ENCODE data around the gene CENPA. TPM values are rescaled to one million over a fixed set of nuclear protein-coding genes. Genes with fewer than 3 reads are reported as not detected.

Gene CENPA
- total and polyA plus RNA-seq, 2 of the 13 experiments (the other 11 are each of a cell fraction or from before 2014, with no cell fraction given) = 28.5 to 38.5 TPM

DNA sequence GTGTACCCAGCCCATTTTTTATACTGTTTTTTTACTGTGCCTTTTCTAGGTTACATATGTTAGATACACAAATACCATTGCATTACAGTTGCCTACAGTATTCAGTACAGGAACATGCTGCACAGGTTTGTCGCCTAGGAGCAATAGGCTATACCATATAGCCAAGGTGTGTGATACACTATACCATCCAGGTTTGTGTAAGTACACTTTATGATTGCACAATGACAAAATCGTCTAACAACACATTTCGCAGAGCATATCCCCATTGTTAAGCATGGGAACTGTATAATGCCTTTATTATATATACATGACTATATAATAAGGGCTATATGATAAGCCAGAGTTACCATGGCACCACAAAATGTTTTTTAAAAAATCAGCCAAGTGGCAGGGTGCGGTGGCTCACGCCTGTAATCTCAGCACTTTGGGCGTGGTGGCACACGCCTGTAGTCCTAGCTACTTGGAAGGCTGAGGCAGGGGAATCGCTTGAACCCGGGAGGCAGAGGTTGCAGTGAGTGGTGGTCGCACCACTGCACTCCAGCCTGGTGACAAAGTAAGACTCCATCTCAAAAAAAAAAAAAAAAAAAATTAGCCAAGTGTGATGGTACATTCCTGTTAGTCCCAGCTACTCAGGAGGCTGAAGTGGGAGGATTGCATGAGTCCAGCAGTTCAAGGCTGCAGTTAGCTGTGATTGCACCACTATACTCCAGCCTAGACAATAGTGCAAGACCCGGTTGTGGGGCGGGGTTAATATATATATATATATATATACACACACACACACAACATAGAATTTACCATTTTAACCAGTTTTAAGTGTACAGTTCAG, 2.8 kb upstream of the CENPA start (continued):
- TF ChIP-seq REPIN1 (CRISPR knock-in tag; IDR thresholded peaks at IDR 0.05; ENCODE audit: borderline replicate concordance, low read depth) (no peak), CEBPG (CRISPR knock-in tag; IDR thresholded peaks at IDR 0.05) (peak; percentile 51), JUN (CRISPR knock-in tag; IDR thresholded peaks at IDR 0.05) (no peak), ZBTB1 (CRISPR knock-in tag; IDR thresholded peaks at IDR 0.05; ENCODE audit: borderline replicate concordance) (no peak), ZNF441 (CRISPR knock-in tag; IDR thresholded peaks at IDR 0.05; ENCODE audit: borderline replicate concordance) (no peak), ZNF841 (CRISPR knock-in tag; IDR thresholded peaks at IDR 0.05; ENCODE audit: borderline replicate concordance) (no peak), NFYB (CRISPR knock-in tag; IDR thresholded peaks at IDR 0.05) (0 out of 2 replicates have a peak, but pooled peaks have one; percentile 2), MAF1 (CRISPR knock-in tag; IDR thresholded peaks at IDR 0.05; ENCODE audit: borderline replicate concordance) (no peak), GFI1 (CRISPR knock-in tag; IDR thresholded peaks at IDR 0.05; ENCODE audit: borderline replicate concordance) (0 out of 2 replicates have a peak, but pooled peaks have one; percentile 52), PHF5A (CRISPR knock-in tag; IDR thresholded peaks at IDR 0.05; ENCODE audit: low read depth, unreplicated experiment) (no peak), ZFP1 (CRISPR knock-in tag; IDR thresholded peaks at IDR 0.05) (no peak), MAFG (CRISPR knock-in tag; IDR thresholded peaks at IDR 0.05) (no peak), TCF12 (IDR thresholded peaks at IDR 0.05) (no peak), TCF12 (CRISPR knock-in tag; IDR thresholded peaks at IDR 0.05) (no peak), MIXL1 (CRISPR knock-in tag; IDR thresholded peaks at IDR 0.05) (no peak), ASH2L (IDR thresholded peaks at IDR 0.05; ENCODE audit: insufficient read length, low read depth, low read length) (no peak), SMAD1 (CRISPR knock-in tag; IDR thresholded peaks at IDR 0.05; ENCODE audit: borderline replicate concordance, low read depth) (no peak), TEAD3 (CRISPR knock-in tag; optimal IDR thresholded peaks at IDR 0.05; ENCODE audit: borderline replicate concordance) (no peak), TSC22D2 (CRISPR knock-in tag; IDR thresholded peaks at IDR 0.05; ENCODE audit: borderline replicate concordance) (no peak), RFXAP (CRISPR knock-in tag; IDR thresholded peaks at IDR 0.05; ENCODE audit: borderline replicate concordance) (no peak), NFKB2 (CRISPR knock-in tag; IDR thresholded peaks at IDR 0.05; ENCODE audit: borderline replicate concordance) (no peak), CEBPB (IDR thresholded peaks at IDR 0.05; ENCODE audit: borderline replicate concordance, low read depth, low read length) (peak; percentile 81)
- TF ChIP-seq, protein P1, sequence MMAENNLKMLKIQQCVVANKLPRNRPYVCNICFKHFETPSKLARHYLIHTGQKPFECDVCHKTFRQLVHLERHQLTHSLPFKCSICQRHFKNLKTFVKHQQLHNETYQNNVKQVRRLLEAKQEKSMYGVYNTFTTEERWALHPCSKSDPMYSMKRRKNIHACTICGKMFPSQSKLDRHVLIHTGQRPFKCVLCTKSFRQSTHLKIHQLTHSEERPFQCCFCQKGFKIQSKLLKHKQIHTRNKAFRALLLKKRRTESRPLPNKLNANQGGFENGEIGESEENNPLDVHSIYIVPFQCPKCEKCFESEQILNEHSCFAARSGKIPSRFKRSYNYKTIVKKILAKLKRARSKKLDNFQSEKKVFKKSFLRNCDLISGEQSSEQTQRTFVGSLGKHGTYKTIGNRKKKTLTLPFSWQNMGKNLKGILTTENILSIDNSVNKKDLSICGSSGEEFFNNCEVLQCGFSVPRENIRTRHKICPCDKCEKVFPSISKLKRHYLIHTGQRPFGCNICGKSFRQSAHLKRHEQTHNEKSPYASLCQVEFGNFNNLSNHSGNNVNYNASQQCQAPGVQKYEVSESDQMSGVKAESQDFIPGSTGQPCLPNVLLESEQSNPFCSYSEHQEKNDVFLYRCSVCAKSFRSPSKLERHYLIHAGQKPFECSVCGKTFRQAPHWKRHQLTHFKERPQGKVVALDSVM (CRISPR knock-in tag; IDR thresholded peaks at IDR 0.05) = peak; percentile 83
- TF ChIP-seq, protein P2, sequence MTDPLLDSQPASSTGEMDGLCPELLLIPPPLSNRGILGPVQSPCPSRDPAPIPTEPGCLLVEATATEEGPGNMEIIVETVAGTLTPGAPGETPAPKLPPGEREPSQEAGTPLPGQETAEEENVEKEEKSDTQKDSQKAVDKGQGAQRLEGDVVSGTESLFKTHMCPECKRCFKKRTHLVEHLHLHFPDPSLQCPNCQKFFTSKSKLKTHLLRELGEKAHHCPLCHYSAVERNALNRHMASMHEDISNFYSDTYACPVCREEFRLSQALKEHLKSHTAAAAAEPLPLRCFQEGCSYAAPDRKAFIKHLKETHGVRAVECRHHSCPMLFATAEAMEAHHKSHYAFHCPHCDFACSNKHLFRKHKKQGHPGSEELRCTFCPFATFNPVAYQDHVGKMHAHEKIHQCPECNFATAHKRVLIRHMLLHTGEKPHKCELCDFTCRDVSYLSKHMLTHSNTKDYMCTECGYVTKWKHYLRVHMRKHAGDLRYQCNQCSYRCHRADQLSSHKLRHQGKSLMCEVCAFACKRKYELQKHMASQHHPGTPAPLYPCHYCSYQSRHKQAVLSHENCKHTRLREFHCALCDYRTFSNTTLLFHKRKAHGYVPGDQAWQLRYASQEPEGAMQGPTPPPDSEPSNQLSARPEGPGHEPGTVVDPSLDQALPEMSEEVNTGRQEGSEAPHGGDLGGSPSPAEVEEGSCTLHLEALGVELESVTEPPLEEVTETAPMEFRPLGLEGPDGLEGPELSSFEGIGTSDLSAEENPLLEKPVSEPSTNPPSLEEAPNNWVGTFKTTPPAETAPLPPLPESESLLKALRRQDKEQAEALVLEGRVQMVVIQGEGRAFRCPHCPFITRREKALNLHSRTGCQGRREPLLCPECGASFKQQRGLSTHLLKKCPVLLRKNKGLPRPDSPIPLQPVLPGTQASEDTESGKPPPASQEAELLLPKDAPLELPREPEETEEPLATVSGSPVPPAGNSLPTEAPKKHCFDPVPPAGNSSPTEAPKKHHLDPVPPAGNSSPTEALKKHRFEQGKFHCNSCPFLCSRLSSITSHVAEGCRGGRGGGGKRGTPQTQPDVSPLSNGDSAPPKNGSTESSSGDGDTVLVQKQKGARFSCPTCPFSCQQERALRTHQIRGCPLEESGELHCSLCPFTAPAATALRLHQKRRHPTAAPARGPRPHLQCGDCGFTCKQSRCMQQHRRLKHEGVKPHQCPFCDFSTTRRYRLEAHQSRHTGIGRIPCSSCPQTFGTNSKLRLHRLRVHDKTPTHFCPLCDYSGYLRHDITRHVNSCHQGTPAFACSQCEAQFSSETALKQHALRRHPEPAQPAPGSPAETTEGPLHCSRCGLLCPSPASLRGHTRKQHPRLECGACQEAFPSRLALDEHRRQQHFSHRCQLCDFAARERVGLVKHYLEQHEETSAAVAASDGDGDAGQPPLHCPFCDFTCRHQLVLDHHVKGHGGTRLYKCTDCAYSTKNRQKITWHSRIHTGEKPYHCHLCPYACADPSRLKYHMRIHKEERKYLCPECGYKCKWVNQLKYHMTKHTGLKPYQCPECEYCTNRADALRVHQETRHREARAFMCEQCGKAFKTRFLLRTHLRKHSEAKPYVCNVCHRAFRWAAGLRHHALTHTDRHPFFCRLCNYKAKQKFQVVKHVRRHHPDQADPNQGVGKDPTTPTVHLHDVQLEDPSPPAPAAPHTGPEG (CRISPR knock-in tag; IDR thresholded peaks at IDR 0.05) = no peak

Data from HepG2 (cell line).